Bronchial epithelial cell (primary cell): ENCODE results near the gene CADM3. TPM values are rescaled to one million over a fixed set of nuclear protein-coding genes. Genes with fewer than 3 reads are reported as not detected.

Source experiments
- DNase-seq: peaks from one replicate; pipeline ENCODE4 v3.0.0-alpha.2; 2010; ENCODE audit warnings: low read depth
- FAIRE-seq: peaks from 2 replicates; lab custom pipeline; 2011; peaks lifted over from hg19 to GRCh38; lab: Jason Lieb, UNC
- H3K27me3 ChIP-seq: 2 replicates; pipeline ENCODE4 v1.5.1; 2011; ENCODE audit warnings: low read length; ENCODE audit not compliant: control insufficient read depth, insufficient read depth
- H3K36me3 ChIP-seq: 2 replicates; pipeline ENCODE4 v1.5.1; 2011; ENCODE audit warnings: low read length; ENCODE audit not compliant: control insufficient read depth, insufficient read depth
- H3K4me3 ChIP-seq: 2 replicates; pipeline ENCODE4 v1.5.1; 2011; ENCODE audit warnings: mild to moderate bottlenecking, low read depth, low read length, control low read depth
- CTCF ChIP-seq: IDR thresholded peaks from 2 replicates; pipeline ENCODE4 v1.5.1; 2011; ENCODE audit warnings: mild to moderate bottlenecking, moderate library complexity, low read length, control low read depth, inconsistent platforms; ENCODE audit not compliant: insufficient read depth, severe bottlenecking
- total RNA-seq: library from RNA; depleted of rRNA; stranded (reverse); fragments of >200 nt; gene quantifications from 2 replicates; pipeline ENCODE4 v1.2.1, GENCODE V29; 2014

The CADM3 gene
- total RNA-seq, 1 donor from 2014 or later = not detected

GRCh38 chr1:159168043-159168442 is 3.4 kb upstream of the CADM3 start:
- Histone ChIP-seq H3K27me3 (peaks cover 18% of the 10 kb centered on the region), H3K4me3 (no peak overlapping the region), H3K36me3 (no peaks in the 10 kb centered on the region)
- FAIRE-seq = no peak
- TF ChIP-seq CTCF = no peak
- no peak for DNase-seq

GRCh38 chr1:159170639-159171038 is 776 bp upstream of the CADM3 start:
- peak; percentile 50 for DNase-seq
- TF ChIP-seq CTCF = no peak
- peaks cover 24% of the 10 kb centered on the region for H3K27me3 ChIP-seq
- FAIRE-seq = no peak
- no peak overlapping the region for H3K4me3 ChIP-seq
- H3K36me3 ChIP-seq = no peaks in the 10 kb centered on the region

- peak; percentile 13 for FAIRE-seq
- Histone ChIP-seq H3K4me3 (no peak overlapping the region), H3K27me3 (peaks cover 22% of the 10 kb centered on the region), H3K36me3 (no peaks in the 10 kb centered on the region)
- DNase-seq = no peak
- no peak for TF ChIP-seq CTCF
Measured at GRCh38 chr1:159171688-159172501, 480 bp downstream of the CADM3 start.

- Histone ChIP-seq H3K4me3 (no peak overlapping the region), H3K36me3 (no peaks in the 10 kb centered on the region), H3K27me3 (peaks cover 22% of the 10 kb centered on the region)
- no peak for FAIRE-seq
- TF ChIP-seq CTCF = no peak
- DNase-seq = no peak
Measured at GRCh38 chr1:159172614-159173291, 1.3 kb downstream of the CADM3 start.

- H3K36me3 ChIP-seq = no peaks in the 10 kb centered on the region
- no peak for DNase-seq
- no peak overlapping the region for H3K4me3 ChIP-seq
- peaks cover 22% of the 10 kb centered on the region for H3K27me3 ChIP-seq
- no peak for TF ChIP-seq CTCF
- no peak for FAIRE-seq
Measured at GRCh38 chr1:159173320-159173719, 1.9 kb downstream of the CADM3 start.
